Sigmoid colon (tissue), 7 donors: ENCODE measurements around the gene GALNT1. TPM values are rescaled to one million over a fixed set of nuclear protein-coding genes. Genes with fewer than 3 reads are reported as not detected.

ENCODE experiments used
- DNase-seq: peaks from one replicate; pipeline ENCODE4 v3.0.0-alpha.2; 2019
- H3K27ac ChIP-seq, 4 donors: fragments of 200-600 bp; sonication (generic); one replicate each; pipeline ENCODE4 v1.5.1; 2016 to 2019; ENCODE audit warnings: mild to moderate bottlenecking in 1 of 4
- H3K27me3 ChIP-seq, 3 donors: fragments of 200-600 bp; sonication (generic); one replicate each; pipeline ENCODE4 v1.5.1; 2019; ENCODE audit warnings: mild to moderate bottlenecking in 1 of 3
- H3K36me3 ChIP-seq, 4 donors: fragments of 200-600 bp; sonication (generic); one replicate each; pipeline ENCODE4 v1.5.1; 2016 to 2019
- H3K4me1 ChIP-seq, 4 donors: fragments of 200-600 bp; sonication (generic); one replicate each; pipeline ENCODE4 v1.5.1; 2017 to 2019
- H3K4me3 ChIP-seq, 4 donors: fragments of 200-600 bp; sonication (generic); one replicate each; pipeline ENCODE4 v1.5.1; 2017 to 2019; ENCODE audit warnings: mild to moderate bottlenecking in 2 of 4, moderate library complexity in 1 of 4
- H3K9me3 ChIP-seq, 4 donors: fragments of 200-600 bp in 3 of 4; sonication (generic) in 3 of 4; one replicate each; pipeline versions ENCODE4 v1.5.1 to v1.6.1; 2013 to 2019
- EP300 ChIP-seq, 4 donors: sonication (generic); formaldehyde crosslinking; IDR thresholded peaks; one replicate each; pipeline ENCODE4 v1.6.1; 2017; ENCODE audit warnings: antibody characterized with exemption in 4 of 4
- POLR2A ChIP-seq, 2 donors: fragments of 450-650 bp; IDR thresholded peaks; one replicate each; pipeline ENCODE4 v1.6.1; 2016; ENCODE audit warnings: antibody characterized with exemption in 2 of 2, mild to moderate bottlenecking in 2 of 2, moderate library complexity in 2 of 2
- POLR2AphosphoS5 ChIP-seq, 4 donors: sonication (generic); formaldehyde crosslinking; IDR thresholded peaks; one replicate each; pipeline ENCODE4 v1.6.1; 2017; ENCODE audit warnings: antibody characterized with exemption in 4 of 4
- WGBS, 2 donors: extraction: QIAGEN DNeasy Blood & Tissue Kit; methylation state at CpG; one replicate each; pipeline ENCODE4 v1.1.7; 2013; 5-methylcytosine and 5-hydroxymethylcytosine counted together
- intact Hi-C: fragments of 100-400 bp; cut with DNase I; formaldehyde crosslinking; loops from one replicate; pipeline ENCODE4 v1.15.1; 2023
- polyA plus RNA-seq, 3 donors: library from polyadenylated mRNA; stranded (reverse); fragments of 200-250 nt; gene quantifications; one replicate each; pipeline ENCODE4 v1.2.3, GENCODE V29; 2013
- total RNA-seq, 4 donors: library from RNA; depleted of rRNA; stranded (reverse); fragments of >200 nt; gene quantifications; one replicate each; pipeline ENCODE4 v1.1.0, GENCODE V29; 2016
- TF ChIP-seq, protein P1 (sequence below), 4 experiments: fragments of 450-650 bp in 3 of 4; fragments of 200-600 bp in 1 of 4; IDR thresholded peaks; one replicate each; pipeline ENCODE4 v1.5.1; 2016 to 2019; ENCODE audit warnings: antibody characterized with exemption in 4 of 4, mild to moderate bottlenecking in 3 of 4, moderate library complexity in 2 of 4
- donor health status: healthy with polysubstance abuse.
- donor health status: Bipolar disorder and iron deficiency.
- donor health status: healthy.

Gene GALNT1
- total and polyA plus RNA-seq, 7 donors: 21.5 to 33.9 (median 29.7) TPM

DNA sequence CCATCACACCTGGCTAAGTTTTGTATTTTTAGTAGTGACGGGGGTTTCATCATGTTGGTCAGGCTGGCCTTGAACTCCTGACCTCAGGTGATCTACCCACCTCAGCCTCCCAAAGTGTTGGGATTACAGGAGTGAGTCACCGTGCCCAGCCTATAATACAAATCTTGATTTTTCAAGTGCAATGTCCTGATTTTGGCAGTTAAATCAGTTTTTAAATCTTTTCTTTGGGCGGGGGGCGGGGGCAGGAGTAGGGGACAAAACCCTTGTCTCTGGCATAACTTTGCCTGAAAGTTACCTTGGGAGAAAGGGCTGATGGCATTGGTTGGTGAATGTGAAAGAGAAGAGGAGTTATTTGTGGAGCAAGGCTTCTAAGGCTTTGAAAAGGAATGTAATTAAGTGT, 12.3 kb downstream of the GALNT1 start:
- Histone ChIP-seq H3K4me3 (no peak overlapping the region), H3K9me3 (no peaks in the 10 kb centered on the region), H3K36me3 (no peaks in the 10 kb centered on the region), H3K4me1 (peaks cover 0 to 40% (median 16%) of the 10 kb centered on the region in 4 donors), H3K27me3 (no peaks in the 10 kb centered on the region), H3K27ac (no peak overlapping the region)
- no peak for DNase-seq
- 92 to 95% methylated on average over 4 of the region's 4 CpGs for WGBS, 2 donors
- TF ChIP-seq, protein P1, sequence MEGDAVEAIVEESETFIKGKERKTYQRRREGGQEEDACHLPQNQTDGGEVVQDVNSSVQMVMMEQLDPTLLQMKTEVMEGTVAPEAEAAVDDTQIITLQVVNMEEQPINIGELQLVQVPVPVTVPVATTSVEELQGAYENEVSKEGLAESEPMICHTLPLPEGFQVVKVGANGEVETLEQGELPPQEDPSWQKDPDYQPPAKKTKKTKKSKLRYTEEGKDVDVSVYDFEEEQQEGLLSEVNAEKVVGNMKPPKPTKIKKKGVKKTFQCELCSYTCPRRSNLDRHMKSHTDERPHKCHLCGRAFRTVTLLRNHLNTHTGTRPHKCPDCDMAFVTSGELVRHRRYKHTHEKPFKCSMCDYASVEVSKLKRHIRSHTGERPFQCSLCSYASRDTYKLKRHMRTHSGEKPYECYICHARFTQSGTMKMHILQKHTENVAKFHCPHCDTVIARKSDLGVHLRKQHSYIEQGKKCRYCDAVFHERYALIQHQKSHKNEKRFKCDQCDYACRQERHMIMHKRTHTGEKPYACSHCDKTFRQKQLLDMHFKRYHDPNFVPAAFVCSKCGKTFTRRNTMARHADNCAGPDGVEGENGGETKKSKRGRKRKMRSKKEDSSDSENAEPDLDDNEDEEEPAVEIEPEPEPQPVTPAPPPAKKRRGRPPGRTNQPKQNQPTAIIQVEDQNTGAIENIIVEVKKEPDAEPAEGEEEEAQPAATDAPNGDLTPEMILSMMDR (IDR thresholded peaks at IDR 0.05): no peak
- TF ChIP-seq POLR2A (IDR thresholded peaks at IDR 0.05) (no peak), EP300 (IDR thresholded peaks at IDR 0.05) (no peak), POLR2AphosphoS5 (IDR thresholded peaks at IDR 0.05) (no peak)
- intact Hi-C loops: no loop called here

DNA sequence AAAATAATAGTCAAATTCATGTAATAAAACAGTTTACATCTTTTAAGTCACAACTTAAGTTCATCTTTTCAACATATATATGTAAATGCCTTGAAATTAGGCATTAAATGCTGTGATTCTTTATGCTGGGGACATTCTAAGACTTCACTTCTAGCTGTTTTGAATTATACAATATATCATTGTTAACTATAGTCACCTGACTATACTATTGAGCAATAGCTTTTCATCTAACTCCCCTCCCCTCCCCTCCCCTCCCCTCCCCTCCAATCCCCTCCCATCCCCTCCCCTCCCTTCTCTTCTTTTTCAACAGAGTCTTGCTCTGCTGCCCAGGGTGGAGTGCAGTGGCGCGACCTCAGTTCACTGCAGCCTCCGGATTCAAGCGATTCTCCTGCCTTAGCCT, 16.2 kb downstream of the GALNT1 start:
- peaks cover 0 to 25% (median 2%) of the 10 kb centered on the region in 4 donors for H3K4me1 ChIP-seq
- TF ChIP-seq EP300 (IDR thresholded peaks at IDR 0.05): no peak
- no peak for TF ChIP-seq POLR2AphosphoS5 (IDR thresholded peaks at IDR 0.05)
- TF ChIP-seq, protein P1 (IDR thresholded peaks at IDR 0.05): no peak
- no peak for TF ChIP-seq POLR2A (IDR thresholded peaks at IDR 0.05)
- no peaks in the 10 kb centered on the region for H3K9me3 ChIP-seq
- no peak overlapping the region for H3K4me3 ChIP-seq
- no peaks in the 10 kb centered on the region for H3K27me3 ChIP-seq
- no peak for DNase-seq
- H3K36me3 ChIP-seq: no peaks in the 10 kb centered on the region
- no peak overlapping the region for H3K27ac ChIP-seq
- intact Hi-C loops: no loop called here
- 99 to 100% methylated on average over 4 of the region's 4 CpGs for WGBS, 2 donors

DNA sequence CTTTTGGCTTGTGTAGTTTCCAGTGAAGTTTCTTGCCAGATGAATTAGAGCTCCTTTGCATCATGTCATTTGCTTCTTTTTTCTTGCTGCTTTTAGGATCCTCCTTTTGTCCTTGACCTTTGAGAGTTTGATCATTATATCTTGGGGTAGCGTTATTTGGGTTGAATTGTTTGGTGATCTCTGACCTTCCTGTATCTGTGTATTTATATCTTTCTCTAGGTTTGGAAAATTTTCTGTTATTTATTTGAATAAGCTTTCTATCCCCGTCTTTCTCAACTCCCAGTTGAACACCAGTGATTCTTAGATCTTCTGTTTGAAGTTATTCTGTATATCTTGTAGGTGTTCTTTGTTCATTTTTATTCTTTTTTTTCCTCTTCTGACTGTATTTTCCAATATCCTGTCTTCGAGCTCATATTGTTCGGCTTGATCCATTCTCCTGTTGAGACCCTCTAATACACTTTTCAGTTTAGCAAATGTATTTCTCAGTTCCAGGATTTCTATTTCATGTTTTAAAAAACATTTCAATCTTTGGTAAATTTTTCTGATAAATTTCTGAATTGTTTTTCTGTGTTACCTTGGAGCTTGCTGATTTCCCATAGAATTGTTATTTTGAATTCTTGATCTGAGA, 20.8 kb downstream of the GALNT1 start:
- intact Hi-C loops: no loop called here
- no peaks in the 10 kb centered on the region for H3K36me3 ChIP-seq
- H3K4me3 ChIP-seq: no peak overlapping the region
- no peak for TF ChIP-seq POLR2AphosphoS5 (IDR thresholded peaks at IDR 0.05)
- no peak for TF ChIP-seq POLR2A (IDR thresholded peaks at IDR 0.05)
- TF ChIP-seq, protein P1 (IDR thresholded peaks at IDR 0.05): no peak
- TF ChIP-seq EP300 (IDR thresholded peaks at IDR 0.05): no peak
- no peak overlapping the region for H3K27ac ChIP-seq
- H3K27me3 ChIP-seq: no peaks in the 10 kb centered on the region
- no peak for DNase-seq
- peaks cover 0 to 10% (median 0%) of the 10 kb centered on the region in 4 donors for H3K4me1 ChIP-seq
- 86 to 95% methylated on average over 4 of the region's 4 CpGs for WGBS, 2 donors
- no peaks in the 10 kb centered on the region for H3K9me3 ChIP-seq

DNA sequence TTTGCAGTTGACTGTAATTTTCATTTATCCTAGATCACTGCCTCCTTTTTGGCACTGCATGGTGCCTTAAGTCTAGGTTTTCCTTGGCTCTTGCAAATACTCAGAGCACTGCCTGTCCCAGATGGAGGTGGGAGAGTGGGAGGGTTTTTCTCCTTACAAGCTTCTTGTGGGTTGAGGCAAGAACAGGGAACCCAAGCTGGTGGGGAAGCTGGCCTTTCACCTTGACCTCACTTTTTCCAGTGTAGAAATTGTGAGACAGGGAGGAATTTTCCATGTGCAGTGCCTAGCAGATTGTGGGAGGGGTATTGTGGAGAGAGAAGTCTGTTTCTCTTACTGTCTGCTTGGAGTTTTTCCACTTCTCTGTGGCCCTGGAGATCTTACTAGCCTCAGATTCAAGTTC, 21.5 kb downstream of the GALNT1 start:
- no peak overlapping the region for H3K27ac ChIP-seq
- no peak for TF ChIP-seq POLR2AphosphoS5 (IDR thresholded peaks at IDR 0.05)
- TF ChIP-seq, protein P1 (IDR thresholded peaks at IDR 0.05): no peak
- TF ChIP-seq EP300 (IDR thresholded peaks at IDR 0.05): no peak
- no peak for TF ChIP-seq POLR2A (IDR thresholded peaks at IDR 0.05)
- H3K9me3 ChIP-seq: no peaks in the 10 kb centered on the region
- DNase-seq: no peak
- intact Hi-C loops: no loop called here
- H3K27me3 ChIP-seq: no peaks in the 10 kb centered on the region
- H3K36me3 ChIP-seq: no peaks in the 10 kb centered on the region
- H3K4me1 ChIP-seq: peaks cover 0 to 13% (median 0%) of the 10 kb centered on the region in 4 donors
- no peak overlapping the region for H3K4me3 ChIP-seq

DNA sequence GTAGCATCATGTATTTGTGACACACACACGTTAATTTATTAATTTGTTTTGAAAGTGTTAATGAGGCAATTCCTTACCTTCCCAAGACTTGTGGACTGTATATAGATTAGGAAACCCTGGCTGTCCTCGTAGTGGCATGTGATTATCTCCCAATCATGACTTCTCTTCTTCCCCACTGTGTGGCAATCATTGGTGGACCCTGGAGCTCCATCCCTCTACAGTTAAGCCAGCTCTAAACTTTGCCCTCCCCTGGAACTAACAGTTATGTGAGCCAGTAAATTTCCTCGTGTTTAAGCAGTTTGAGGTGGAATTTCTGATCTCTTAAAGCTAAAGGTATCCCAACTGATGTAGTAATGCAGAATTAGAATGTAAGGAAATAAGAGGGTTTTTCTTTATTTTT, 22.0 kb downstream of the GALNT1 start:
- no peak for DNase-seq
- intact Hi-C loops: no loop called here
- WGBS, 2 donors: 93 to 94% methylated on average over 3 of the region's 3 CpGs
- H3K4me3 ChIP-seq: no peak overlapping the region
- TF ChIP-seq, protein P1 (IDR thresholded peaks at IDR 0.05): no peak
- TF ChIP-seq EP300 (IDR thresholded peaks at IDR 0.05): no peak
- no peak for TF ChIP-seq POLR2A (IDR thresholded peaks at IDR 0.05)
- TF ChIP-seq POLR2AphosphoS5 (IDR thresholded peaks at IDR 0.05): no peak
- no peaks in the 10 kb centered on the region for H3K27me3 ChIP-seq
- H3K9me3 ChIP-seq: no peaks in the 10 kb centered on the region
- no peak overlapping the region for H3K27ac ChIP-seq
- H3K4me1 ChIP-seq: peaks cover 0 to 19% (median 1%) of the 10 kb centered on the region in 4 donors
- no peaks in the 10 kb centered on the region for H3K36me3 ChIP-seq
